Right cardiac atrium (tissue), 5 donors: ENCODE data around the gene MIF4GD. TPM values are rescaled to one million over a fixed set of nuclear protein-coding genes. Genes with fewer than 3 reads are reported as not detected.

Experiments
- ATAC-seq, 2 donors: fragments of 200-7000 bp; cut with Tn5 transposase; one replicate each; pipeline versions ENCODE4 v1.8.0 to v1.9.1; 2020; ENCODE audit warnings: moderate library complexity in 2 of 2, mild to moderate bottlenecking in 1 of 2
- DNase-seq, 3 donors: peaks; one replicate each; pipeline ENCODE4 v3.0.0-alpha.2; 2020
- H3K27ac ChIP-seq: one replicate; pipeline ENCODE4 v1.5.1; 2013; ENCODE audit warnings: mild to moderate bottlenecking, low read length, control low read depth, moderate library complexity
- H3K27me3 ChIP-seq: one replicate; pipeline ENCODE4 v1.6.1; 2013; ENCODE audit not compliant: control insufficient read depth, insufficient read depth
- H3K4me1 ChIP-seq: one replicate; pipeline ENCODE4 v1.6.1; 2013; ENCODE audit warnings: low read length; ENCODE audit not compliant: control insufficient read depth, insufficient read depth
- H3K4me3 ChIP-seq: one replicate; pipeline ENCODE4 v1.5.1; 2013; ENCODE audit warnings: low read length, control low read depth
- H3K9me3 ChIP-seq: one replicate; pipeline ENCODE4 v1.6.1; 2013; ENCODE audit warnings: low read length; ENCODE audit not compliant: control insufficient read depth
- WGBS: extraction: QIAGEN DNeasy Blood & Tissue Kit; methylation state at CpG from one replicate; pipeline ENCODE4 v1.1.7; 2013; 5-methylcytosine and 5-hydroxymethylcytosine counted together
- intact Hi-C, 4 donors: fragments of 100-400 bp; cut with DNase I; formaldehyde crosslinking; loops; one replicate each; pipeline versions ENCODE4 v1.11.0 to v1.14.0; 2022 to 2023
- polyA plus RNA-seq: library from polyadenylated mRNA; stranded (reverse); fragments of 200-250 nt; gene quantifications from one replicate; pipeline ENCODE4 v1.2.3, GENCODE V29; 2013
- total RNA-seq, 4 donors: library from RNA; stranded (reverse); fragmentation: NEBNext Ultra II Directional; extraction: Animal tissue kit (Norgen Biotek cat#: 25700); gene quantifications; one replicate each; pipeline ENCODE4 v1.2.1, GENCODE V29; 2021
- donor health status: healthy with polysubstance abuse.
- donor health status: DM: no; HTN: yes; CAD: no.
- donor health status: DM: no; HTN: no; CAD: no.
- donor health status: DM: no; HTN: yes; CAD: no; lungs with severe emphysema.
- donor health status: DM: yes; HTN: yes; CAD: no.

MIF4GD gene
- total and polyA plus RNA-seq, 5 donors = 14.6 to 20.5 (median 16.3) TPM

- H3K4me1 ChIP-seq = peaks cover 3% of the 10 kb centered on the region
- intact Hi-C loops = no loop called here
- WGBS = 61% methylated on average over 23 of the region's 23 CpGs
These were observed 30.5 kb downstream of the MIF4GD start for GRCh38 chr17:75240394-75241142.

GRCh38 chr17:75239778-75240393 lies 31.1 kb downstream of the MIF4GD start:
- DNase-seq = peak in 1 of 3 donors; percentile 58
- intact Hi-C loops = no loop called here
- no peak for ATAC-seq
- no peaks in the 10 kb centered on the region for H3K27me3 ChIP-seq
- WGBS = 90% methylated on average over 23 of the region's 23 CpGs
- no peaks in the 10 kb centered on the region for H3K9me3 ChIP-seq
- H3K4me3 ChIP-seq = no peak overlapping the region
- peaks cover 3% of the 10 kb centered on the region for H3K4me1 ChIP-seq
- H3K27ac ChIP-seq = no peak overlapping the region

More at GRCh38 chr17:75240394-75241142, 30.5 kb downstream of the MIF4GD start:
- Histone ChIP-seq H3K4me3 (no peak overlapping the region), H3K9me3 (no peaks in the 10 kb centered on the region), H3K27me3 (no peaks in the 10 kb centered on the region), H3K27ac (no peak overlapping the region)
- DNase-seq = peak in 2 of 3 donors; percentile 66
- ATAC-seq = peak in 1 of 2 donors; percentile 2

GRCh38 chr17:75239214-75239613 lies 31.8 kb downstream of the MIF4GD start:
- H3K4me1 ChIP-seq = peaks cover 3% of the 10 kb centered on the region
- no peak overlapping the region for H3K27ac ChIP-seq
- intact Hi-C loops = no loop called here
- peak in 1 of 2 donors; percentile 1 for ATAC-seq
- 78% methylated on average over 12 of the region's 12 CpGs for WGBS
- no peaks in the 10 kb centered on the region for H3K27me3 ChIP-seq
- H3K9me3 ChIP-seq = no peaks in the 10 kb centered on the region
- DNase-seq = peak in 1 of 3 donors; percentile 48
- no peak overlapping the region for H3K4me3 ChIP-seq

- intact Hi-C loops = no loop called here
- ATAC-seq (peak; percentile 56 to 57), DNase-seq (peak; percentile 51 to 78 (median 78))
- no peaks in the 10 kb centered on the region for H3K9me3 ChIP-seq
- WGBS = 36% methylated on average over 13 of the region's 13 CpGs
- H3K27me3 ChIP-seq = no peaks in the 10 kb centered on the region
- no peak overlapping the region for H3K27ac ChIP-seq
- no peak overlapping the region for H3K4me3 ChIP-seq
- peaks cover 3% of the 10 kb centered on the region for H3K4me1 ChIP-seq
These were observed 32.3 kb downstream of the MIF4GD start for GRCh38 chr17:75238684-75239191.

- peak in 1 of 3 donors; percentile 63 for DNase-seq
- Histone ChIP-seq H3K9me3 (no peaks in the 10 kb centered on the region), H3K27me3 (no peaks in the 10 kb centered on the region), H3K27ac (peak overlapping the region; percentile 16), H3K4me3 (no peak overlapping the region), H3K4me1 (peaks cover 3% of the 10 kb centered on the region)
- no peak for ATAC-seq
- 77% methylated on average over 11 of the region's 11 CpGs for WGBS
- intact Hi-C loops = no loop called here
These were observed 32.9 kb downstream of the MIF4GD start for GRCh38 chr17:75238020-75238580.

- Histone ChIP-seq H3K27me3 (no peaks in the 10 kb centered on the region), H3K4me1 (peaks cover 3% of the 10 kb centered on the region), H3K9me3 (no peaks in the 10 kb centered on the region), H3K27ac (peak overlapping the region; percentile 58), H3K4me3 (no peak overlapping the region)
- intact Hi-C loops = no loop called here
- WGBS = 57% methylated on average over 12 of the region's 12 CpGs
- DNase-seq = peak; percentile 36 to 79 (median 69)
- peak; percentile 50 to 74 for ATAC-seq
These were observed 33.7 kb downstream of the MIF4GD start for GRCh38 chr17:75237100-75238014.

- H3K4me3 ChIP-seq = no peak overlapping the region
These were observed 38.2 kb downstream of the MIF4GD start for GRCh38 chr17:75232786-75233185.

GRCh38 chr17:75231741-75232464 lies 39.1 kb downstream of the MIF4GD start:
- H3K27ac ChIP-seq = no peak overlapping the region
- H3K4me3 ChIP-seq = no peak overlapping the region
- DNase-seq (peak in 1 of 3 donors; percentile 40), ATAC-seq (no peak)
- 93% methylated on average over 18 of the region's 18 CpGs for WGBS
- no peaks in the 10 kb centered on the region for H3K9me3 ChIP-seq
- intact Hi-C loops = no loop called here
- H3K4me1 ChIP-seq = no peaks in the 10 kb centered on the region
- no peaks in the 10 kb centered on the region for H3K27me3 ChIP-seq

More at GRCh38 chr17:75232786-75233185, 38.2 kb downstream of the MIF4GD start:
- Histone ChIP-seq H3K27ac (no peak overlapping the region), H3K9me3 (no peaks in the 10 kb centered on the region), H3K27me3 (no peaks in the 10 kb centered on the region), H3K4me1 (no peaks in the 10 kb centered on the region)
- intact Hi-C loops = no loop called here
- 96% methylated on average over 13 of the region's 13 CpGs for WGBS
- DNase-seq = no peak
- no peak for ATAC-seq

GRCh38 chr17:75231071-75231470 lies 40.0 kb downstream of the MIF4GD start:
- no peaks in the 10 kb centered on the region for H3K27me3 ChIP-seq
- no peak for ATAC-seq
- H3K9me3 ChIP-seq = no peaks in the 10 kb centered on the region
- H3K27ac ChIP-seq = no peak overlapping the region
- intact Hi-C loops = no loop called here
- no peak for DNase-seq
- 97% methylated on average over 8 of the region's 8 CpGs for WGBS
- no peaks in the 10 kb centered on the region for H3K4me1 ChIP-seq
- H3K4me3 ChIP-seq = no peak overlapping the region

GRCh38 chr17:75228847-75229246 lies 42.2 kb downstream of the MIF4GD start:
- intact Hi-C loops = no loop called here

More at GRCh38 chr17:75228847-75229246, 42.2 kb downstream of the MIF4GD start:
- H3K27me3 ChIP-seq = no peaks in the 10 kb centered on the region
- H3K27ac ChIP-seq = peak overlapping the region; percentile 50
- peak; percentile 36 to 39 for ATAC-seq
- H3K9me3 ChIP-seq = no peaks in the 10 kb centered on the region
- no peak overlapping the region for H3K4me3 ChIP-seq
- 63% methylated on average over 4 of the region's 4 CpGs for WGBS
- DNase-seq = peak in 1 of 3 donors; percentile 63
- no peaks in the 10 kb centered on the region for H3K4me1 ChIP-seq
